LNCaP clone FGC (cell line): ENCODE results near the gene TSSK6.
A peak's percentile ranks its signal among the peaks of the same experiment; 100 is the strongest.

ENCODE experiments used
- DNase-seq: peaks from one replicate; pipeline ENCODE4 v3.0.0-alpha.2; 2011; ENCODE audit warnings: low read depth
- H3K4me3 ChIP-seq: 2 replicates; pipeline ENCODE4 v1.5.1; 2011; ENCODE audit warnings: mild to moderate bottlenecking, low read depth, low read length, control low read depth
- TF ChIP-seq, protein P1 (sequence below): IDR thresholded peaks from 2 replicates; pipeline ENCODE4 v1.5.1; 2012; ENCODE audit warnings: mild to moderate bottlenecking; ENCODE audit not compliant: control insufficient read depth, insufficient read depth; ENCODE audit errors: extremely low read depth

The TSSK6 gene

DNA sequence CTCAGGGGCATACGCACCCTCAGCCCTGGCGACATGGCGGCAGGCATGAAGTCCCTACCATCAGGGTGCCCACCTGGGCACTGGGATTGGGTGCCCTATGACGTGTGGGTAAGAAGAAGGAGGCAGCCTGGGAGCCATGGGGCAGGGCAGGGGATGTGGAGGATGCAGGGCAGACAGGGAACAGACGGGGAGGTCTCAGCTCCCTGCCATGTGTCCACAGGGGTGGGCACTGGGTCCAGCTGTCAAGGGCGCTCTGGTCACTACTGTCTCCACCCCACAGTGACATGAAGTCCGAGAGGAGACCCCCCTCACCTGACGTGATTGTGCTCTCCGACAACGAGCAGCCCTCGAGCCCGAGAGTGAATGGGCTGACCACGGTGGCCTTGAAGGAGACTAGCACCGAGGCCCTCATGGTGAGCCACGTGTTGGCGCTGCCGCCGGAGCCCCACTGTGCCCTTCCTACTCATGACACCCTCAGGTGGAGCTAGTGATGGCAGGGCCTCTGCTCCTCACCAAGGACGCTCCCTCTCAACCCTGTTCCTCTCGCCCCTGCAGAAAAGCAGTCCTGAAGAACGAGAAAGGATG is 23.2 kb downstream of the TSSK6 start:
- TF ChIP-seq, protein P1, sequence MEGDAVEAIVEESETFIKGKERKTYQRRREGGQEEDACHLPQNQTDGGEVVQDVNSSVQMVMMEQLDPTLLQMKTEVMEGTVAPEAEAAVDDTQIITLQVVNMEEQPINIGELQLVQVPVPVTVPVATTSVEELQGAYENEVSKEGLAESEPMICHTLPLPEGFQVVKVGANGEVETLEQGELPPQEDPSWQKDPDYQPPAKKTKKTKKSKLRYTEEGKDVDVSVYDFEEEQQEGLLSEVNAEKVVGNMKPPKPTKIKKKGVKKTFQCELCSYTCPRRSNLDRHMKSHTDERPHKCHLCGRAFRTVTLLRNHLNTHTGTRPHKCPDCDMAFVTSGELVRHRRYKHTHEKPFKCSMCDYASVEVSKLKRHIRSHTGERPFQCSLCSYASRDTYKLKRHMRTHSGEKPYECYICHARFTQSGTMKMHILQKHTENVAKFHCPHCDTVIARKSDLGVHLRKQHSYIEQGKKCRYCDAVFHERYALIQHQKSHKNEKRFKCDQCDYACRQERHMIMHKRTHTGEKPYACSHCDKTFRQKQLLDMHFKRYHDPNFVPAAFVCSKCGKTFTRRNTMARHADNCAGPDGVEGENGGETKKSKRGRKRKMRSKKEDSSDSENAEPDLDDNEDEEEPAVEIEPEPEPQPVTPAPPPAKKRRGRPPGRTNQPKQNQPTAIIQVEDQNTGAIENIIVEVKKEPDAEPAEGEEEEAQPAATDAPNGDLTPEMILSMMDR, result no peak
- DNase-seq, result no peak
- H3K4me3 ChIP-seq, result no peak overlapping the region

DNA sequence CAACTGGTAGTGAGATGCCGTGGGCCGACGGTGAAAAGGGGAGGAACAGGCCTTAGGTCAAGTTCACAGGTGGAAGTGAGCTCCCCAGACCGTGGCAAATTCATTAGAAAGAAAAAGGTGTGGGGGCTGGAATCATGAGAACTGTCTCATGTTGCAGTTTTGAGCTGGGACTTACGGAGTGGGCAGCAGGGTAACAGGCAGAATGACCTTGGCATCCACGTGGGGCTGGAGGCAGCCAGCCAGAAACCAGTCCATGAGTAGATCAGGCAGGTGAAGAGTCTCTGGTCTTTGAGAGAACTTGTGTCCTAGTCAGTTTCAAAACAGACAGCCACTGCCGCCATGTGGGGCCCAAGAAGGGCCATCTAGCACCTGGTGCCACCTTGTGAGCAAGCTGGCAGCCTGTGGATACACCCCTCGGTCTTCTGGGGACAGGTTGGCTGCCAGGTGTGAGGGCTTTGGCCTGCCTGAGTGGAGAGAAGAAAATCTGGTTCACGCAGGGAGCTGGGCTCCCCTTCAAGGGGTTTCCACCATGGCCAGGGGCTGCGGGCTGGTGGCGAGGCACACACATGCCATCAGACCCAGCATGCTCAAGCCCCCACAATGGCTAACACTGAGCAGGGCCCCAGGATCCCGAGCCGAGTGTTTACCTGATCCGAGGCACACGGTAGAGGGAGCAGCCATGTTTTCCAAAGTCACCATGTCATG is 23.9 kb downstream of the TSSK6 start:
- no peak overlapping the region for H3K4me3 ChIP-seq
- DNase-seq, result no peak
- TF ChIP-seq, protein P1, result no peak

DNA sequence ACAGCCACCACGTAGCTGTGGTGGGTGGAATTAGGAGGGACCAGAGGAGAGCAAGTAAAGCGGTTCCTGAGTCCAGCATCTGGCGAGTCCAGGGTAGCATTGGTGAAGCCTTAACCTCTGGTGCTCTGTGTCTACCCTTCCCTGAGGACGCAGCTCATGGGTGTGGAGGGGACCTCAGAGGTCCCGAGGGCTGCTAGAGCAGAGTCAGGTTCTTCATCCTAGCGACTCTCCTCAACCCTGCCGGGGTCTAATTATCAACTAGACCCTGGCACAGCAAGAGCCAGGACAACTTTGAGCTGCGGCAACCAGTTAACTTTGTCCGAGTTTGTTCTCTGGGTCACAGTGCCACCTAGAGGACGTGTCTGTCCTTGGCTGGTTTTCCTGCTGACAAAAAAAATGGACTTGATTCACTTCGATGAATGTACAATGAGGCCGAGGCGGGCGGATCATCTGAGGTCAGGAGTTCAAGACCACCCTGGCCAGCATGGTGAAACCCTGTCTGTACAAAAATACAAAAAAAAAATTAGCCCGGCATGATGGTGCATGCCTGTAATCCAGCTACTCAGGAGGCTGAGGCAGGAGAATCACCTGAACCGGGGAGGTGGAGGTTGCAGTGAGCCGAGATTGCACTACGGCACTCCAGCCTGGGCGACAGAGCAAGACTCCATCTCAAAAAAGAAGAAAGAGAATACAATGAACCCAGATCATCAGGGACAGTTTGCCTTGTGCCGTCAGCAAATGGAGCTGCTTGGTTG is 25.0 kb downstream of the TSSK6 start:
- no peak overlapping the region for H3K4me3 ChIP-seq
- TF ChIP-seq, protein P1, result peak; percentile 94
- DNase-seq, result peak; percentile 51

DNA sequence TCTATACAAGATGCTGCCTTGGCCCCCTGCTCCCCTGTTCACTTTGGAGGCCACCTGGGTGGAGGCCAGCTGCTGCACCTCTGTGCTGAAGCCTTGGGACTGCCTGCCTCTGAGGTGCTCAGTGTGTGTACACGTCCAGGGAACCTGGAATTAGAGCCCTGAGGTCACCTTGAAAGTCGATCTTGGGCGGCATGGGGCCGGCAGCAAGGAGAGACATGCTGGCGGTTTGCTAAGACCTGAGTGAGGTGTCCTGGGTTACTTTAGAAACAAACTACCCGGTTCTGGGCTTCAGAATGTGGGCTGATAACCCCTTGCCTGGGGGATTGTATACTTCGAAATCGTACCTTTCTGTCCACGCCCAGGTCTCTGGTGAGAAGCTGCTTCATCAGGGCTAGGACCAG is 25.5 kb downstream of the TSSK6 start:
- no peak overlapping the region for H3K4me3 ChIP-seq
- TF ChIP-seq, protein P1, result no peak
- DNase-seq, result no peak

DNA sequence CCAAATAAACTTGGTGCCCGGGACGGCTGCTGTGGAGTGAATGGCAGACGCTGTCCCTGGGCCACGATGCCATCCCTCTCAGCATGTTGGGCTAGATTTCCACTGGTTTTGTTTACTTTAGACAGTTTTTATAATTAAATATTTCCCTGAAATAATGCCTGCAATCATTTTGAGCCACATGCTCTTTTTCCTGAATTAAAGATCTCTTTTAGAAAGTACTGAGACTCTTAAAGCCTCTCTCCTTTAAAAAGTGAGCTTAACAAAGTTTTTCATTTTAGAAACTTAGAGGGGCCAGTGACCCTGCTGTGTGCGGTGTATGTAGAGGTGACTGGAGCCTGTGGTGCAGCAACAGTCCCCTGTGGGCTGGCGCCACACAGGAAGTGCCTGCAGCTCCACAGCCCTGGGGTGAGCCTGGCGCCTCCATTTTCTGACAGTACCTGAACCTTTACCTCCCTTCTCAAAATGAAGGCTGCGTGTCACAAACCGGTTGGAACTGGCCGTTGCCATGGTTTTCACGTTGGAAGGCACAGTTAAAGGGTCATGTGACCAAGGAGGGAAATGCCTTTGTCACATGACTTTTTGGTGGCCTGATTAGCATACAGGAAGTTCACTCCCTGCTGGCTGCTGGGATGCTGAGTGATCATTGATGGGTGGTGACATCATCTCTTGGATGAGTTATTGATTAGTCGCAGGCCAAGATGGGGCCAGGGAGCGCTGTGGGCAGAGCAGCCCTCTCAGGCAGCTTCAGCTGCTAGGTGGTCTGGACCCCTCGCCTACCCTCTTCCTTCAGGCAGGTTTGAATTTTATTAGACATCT is 26.3 kb downstream of the TSSK6 start:
- TF ChIP-seq, protein P1, result no peak
- peak; percentile 93 for DNase-seq
- peak overlapping the region; percentile 28 for H3K4me3 ChIP-seq

DNA sequence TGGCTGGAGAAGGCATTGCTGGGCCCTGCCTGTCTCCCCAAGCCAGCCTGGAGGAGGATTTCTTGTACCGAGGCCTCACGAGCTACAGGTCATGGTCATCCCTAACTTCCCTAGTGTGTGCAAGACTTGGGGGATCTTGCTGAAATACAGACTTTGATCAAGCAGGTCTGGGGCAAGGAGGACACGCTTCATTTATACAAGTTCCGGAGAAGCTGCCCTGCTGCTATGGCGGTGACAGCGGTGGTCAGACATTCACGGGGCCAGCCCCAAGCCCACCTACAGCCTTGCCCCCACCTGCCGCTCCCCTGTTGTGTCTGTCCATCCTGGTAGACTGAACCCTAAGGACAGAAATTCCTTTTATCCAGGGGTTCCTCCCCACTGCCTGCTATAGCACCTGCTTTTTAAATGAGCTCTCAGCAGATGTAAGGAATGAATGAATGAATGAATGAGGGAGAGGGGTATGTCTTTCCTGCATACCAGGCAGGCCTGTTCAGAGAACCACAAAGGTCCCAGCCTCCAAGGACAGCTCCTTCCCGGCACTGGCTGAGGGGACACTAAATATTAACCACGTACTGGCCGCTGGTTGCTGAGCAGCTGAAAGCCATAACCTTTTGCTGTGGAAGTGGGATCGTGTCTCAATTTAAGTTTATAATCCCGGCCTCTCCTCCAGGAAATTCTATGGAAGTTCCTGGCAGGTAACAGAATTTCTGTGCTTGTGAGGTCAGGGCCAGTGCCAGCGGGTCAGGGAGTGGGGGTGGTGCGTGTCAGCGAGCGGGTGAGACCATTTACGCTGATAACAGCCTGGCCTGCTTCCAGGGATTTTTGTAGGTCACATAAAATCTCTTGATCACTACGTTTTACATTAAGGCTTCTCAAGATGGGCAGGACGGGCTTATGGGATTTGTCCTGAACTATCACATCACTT is 27.1 kb downstream of the TSSK6 start:
- TF ChIP-seq, protein P1, result no peak
- peak; percentile 64 for DNase-seq
- peak overlapping the region; percentile 28 for H3K4me3 ChIP-seq
